LNCAP (cell line): ENCODE results near the gene ITPA.

Source experiments
- CTCF ChIP-seq: fragments of 450-650 bp; IDR thresholded peaks from 2 replicates; pipeline ENCODE4 v1.5.1; 2017; ENCODE audit warnings: mild to moderate bottlenecking

ITPA gene

GRCh38 chr20:3177746-3178485, 31.4 kb upstream of the ITPA start:
- TF ChIP-seq CTCF = no peak

GRCh38 chr20:3180319-3180718, 29.0 kb upstream of the ITPA start:
- no peak for TF ChIP-seq CTCF

- TF ChIP-seq CTCF = no peak
Observed at GRCh38 chr20:3181270-3181669, 28.0 kb upstream of the ITPA start.

GRCh38 chr20:3183896-3184612, 25.2 kb upstream of the ITPA start:
- TF ChIP-seq CTCF = no peak

- no peak for TF ChIP-seq CTCF
Observed at GRCh38 chr20:3188823-3189413, 20.4 kb upstream of the ITPA start.

GRCh38 chr20:3189561-3190131, 19.7 kb upstream of the ITPA start:
- no peak for TF ChIP-seq CTCF

GRCh38 chr20:3190681-3191111, 18.6 kb upstream of the ITPA start:
- TF ChIP-seq CTCF = no peak
